HEK293 (cell line): ENCODE results near the gene GRB7.

Experiments
- KLF16 ChIP-seq: fragments of 450-650 bp; formaldehyde crosslinking; IDR thresholded peaks from 2 replicates; pipeline ENCODE4 v1.5.1; 2017; ENCODE audit warnings: missing biosample characterization, missing genetic modification characterization
- ZNF133 ChIP-seq: fragments of 450-650 bp; formaldehyde crosslinking; IDR thresholded peaks from 2 replicates; pipeline ENCODE4 v1.5.1; 2016; ENCODE audit warnings: missing biosample characterization, missing genetic modification characterization
- TF ChIP-seq, protein P1 (sequence below): fragments of 450-650 bp; formaldehyde crosslinking; IDR thresholded peaks from 2 replicates; pipeline ENCODE4 v1.5.1; 2016; ENCODE audit warnings: missing biosample characterization, missing genetic modification characterization
- TF ChIP-seq, protein P2 (sequence below): fragments of 450-650 bp; formaldehyde crosslinking; IDR thresholded peaks from 2 replicates; pipeline ENCODE4 v1.5.1; 2016; ENCODE audit warnings: missing biosample characterization, missing genetic modification characterization

GRCh38 chr17:39776252-39776651, 38.5 kb downstream of the GRB7 start:
- TF ChIP-seq, protein P1, sequence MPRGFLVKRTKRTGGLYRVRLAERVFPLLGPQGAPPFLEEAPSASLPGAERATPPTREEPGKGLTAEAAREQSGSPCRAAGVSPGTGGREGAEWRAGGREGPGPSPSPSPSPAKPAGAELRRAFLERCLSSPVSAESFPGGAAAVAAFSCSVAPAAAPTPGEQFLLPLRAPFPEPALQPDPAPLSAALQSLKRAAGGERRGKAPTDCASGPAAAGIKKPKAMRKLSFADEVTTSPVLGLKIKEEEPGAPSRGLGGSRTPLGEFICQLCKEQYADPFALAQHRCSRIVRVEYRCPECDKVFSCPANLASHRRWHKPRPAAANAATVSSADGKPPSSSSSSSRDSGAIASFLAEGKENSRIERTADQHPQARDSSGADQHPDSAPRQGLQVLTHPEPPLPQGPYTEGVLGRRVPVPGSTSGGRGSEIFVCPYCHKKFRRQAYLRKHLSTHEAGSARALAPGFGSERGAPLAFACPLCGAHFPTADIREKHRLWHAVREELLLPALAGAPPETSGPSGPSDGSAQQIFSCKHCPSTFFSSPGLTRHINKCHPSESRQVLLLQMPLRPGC (tag by site-specific recombination): no peak
- no peak for TF ChIP-seq ZNF133 (tag by site-specific recombination)
- TF ChIP-seq, protein P2, sequence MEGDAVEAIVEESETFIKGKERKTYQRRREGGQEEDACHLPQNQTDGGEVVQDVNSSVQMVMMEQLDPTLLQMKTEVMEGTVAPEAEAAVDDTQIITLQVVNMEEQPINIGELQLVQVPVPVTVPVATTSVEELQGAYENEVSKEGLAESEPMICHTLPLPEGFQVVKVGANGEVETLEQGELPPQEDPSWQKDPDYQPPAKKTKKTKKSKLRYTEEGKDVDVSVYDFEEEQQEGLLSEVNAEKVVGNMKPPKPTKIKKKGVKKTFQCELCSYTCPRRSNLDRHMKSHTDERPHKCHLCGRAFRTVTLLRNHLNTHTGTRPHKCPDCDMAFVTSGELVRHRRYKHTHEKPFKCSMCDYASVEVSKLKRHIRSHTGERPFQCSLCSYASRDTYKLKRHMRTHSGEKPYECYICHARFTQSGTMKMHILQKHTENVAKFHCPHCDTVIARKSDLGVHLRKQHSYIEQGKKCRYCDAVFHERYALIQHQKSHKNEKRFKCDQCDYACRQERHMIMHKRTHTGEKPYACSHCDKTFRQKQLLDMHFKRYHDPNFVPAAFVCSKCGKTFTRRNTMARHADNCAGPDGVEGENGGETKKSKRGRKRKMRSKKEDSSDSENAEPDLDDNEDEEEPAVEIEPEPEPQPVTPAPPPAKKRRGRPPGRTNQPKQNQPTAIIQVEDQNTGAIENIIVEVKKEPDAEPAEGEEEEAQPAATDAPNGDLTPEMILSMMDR (tag by site-specific recombination): no peak
- no peak for TF ChIP-seq KLF16 (tag by site-specific recombination)
